Brain microvascular endothelial cell (primary cell): Measurements from ENCODE around the gene SERPINE1.

ENCODE experiments used
- DNase-seq: peaks from one replicate; pipeline ENCODE4 v3.0.0-alpha.2; 2020
- H3K27ac ChIP-seq: fragments of 250-450 bp; sonication (Bioruptor Pico); 2 replicates; pipeline ENCODE4 v1.5.1; 2020; ENCODE audit warnings: mild to moderate bottlenecking, moderate library complexity
- H3K27me3 ChIP-seq: fragments of 250-450 bp; sonication (Bioruptor Pico); replicated peaks from 2 replicates; pipeline ENCODE4 v1.5.1; 2020; ENCODE audit warnings: mild to moderate bottlenecking
- H3K36me3 ChIP-seq: fragments of 250-450 bp; sonication (Bioruptor Pico); replicated peaks from 2 replicates; pipeline ENCODE4 v1.5.1; 2020; ENCODE audit warnings: mild to moderate bottlenecking
- H3K4me3 ChIP-seq: 2 replicates; pipeline ENCODE4 v1.5.1; 2011; ENCODE audit warnings: low read depth, mild to moderate bottlenecking, control low read depth, low read length, moderate library complexity
- in situ Hi-C: cut with HindIII; loops from 2 replicates; pipeline ENCODE4 v1.10.0; 2017; ENCODE audit warnings: low sequenced_read_pairs, low pct_ligation_motif_present
- TF ChIP-seq, protein P1 (sequence below): IDR thresholded peaks from 2 replicates; pipeline ENCODE4 v1.5.1; 2011; ENCODE audit warnings: low read depth, mild to moderate bottlenecking, moderate library complexity, low read length, control low read depth, inconsistent platforms; ENCODE audit errors: missing control alignments

SERPINE1 gene

DNA sequence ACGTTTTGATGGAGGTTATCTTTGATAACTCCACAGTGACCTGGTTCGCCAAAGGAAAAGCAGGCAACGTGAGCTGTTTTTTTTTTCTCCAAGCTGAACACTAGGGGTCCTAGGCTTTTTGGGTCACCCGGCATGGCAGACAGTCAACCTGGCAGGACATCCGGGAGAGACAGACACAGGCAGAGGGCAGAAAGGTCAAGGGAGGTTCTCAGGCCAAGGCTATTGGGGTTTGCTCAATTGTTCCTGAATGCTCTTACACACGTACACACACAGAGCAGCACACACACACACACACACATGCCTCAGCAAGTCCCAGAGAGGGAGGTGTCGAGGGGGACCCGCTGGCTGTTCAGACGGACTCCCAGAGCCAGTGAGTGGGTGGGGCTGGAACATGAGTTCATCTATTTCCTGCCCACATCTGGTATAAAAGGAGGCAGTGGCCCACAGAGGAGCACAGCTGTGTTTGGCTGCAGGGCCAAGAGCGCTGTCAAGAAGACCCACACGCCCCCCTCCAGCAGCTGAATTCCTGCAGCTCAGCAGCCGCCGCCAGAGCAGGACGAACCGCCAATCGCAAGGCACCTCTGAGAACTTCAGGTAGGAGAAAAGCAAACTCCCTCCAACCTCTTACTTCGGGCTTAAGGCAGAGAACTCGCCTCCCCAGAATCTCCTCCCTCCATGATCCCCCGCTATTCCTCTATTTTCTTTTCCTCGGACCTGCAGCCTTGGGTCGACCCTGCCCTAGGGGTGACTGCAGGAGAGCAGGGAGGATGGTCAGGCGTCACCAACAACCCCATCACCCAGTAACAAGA is at the start of gene SERPINE1:
Gene SERPINE1 (plus strand): TSS at position 454 of the 809 bp plus-strand sequence. CDS start 1,290 bp downstream, outside the sequence.
- peak within 1 kb of the TSS; percentile 97 for H3K27ac ChIP-seq

DNA sequence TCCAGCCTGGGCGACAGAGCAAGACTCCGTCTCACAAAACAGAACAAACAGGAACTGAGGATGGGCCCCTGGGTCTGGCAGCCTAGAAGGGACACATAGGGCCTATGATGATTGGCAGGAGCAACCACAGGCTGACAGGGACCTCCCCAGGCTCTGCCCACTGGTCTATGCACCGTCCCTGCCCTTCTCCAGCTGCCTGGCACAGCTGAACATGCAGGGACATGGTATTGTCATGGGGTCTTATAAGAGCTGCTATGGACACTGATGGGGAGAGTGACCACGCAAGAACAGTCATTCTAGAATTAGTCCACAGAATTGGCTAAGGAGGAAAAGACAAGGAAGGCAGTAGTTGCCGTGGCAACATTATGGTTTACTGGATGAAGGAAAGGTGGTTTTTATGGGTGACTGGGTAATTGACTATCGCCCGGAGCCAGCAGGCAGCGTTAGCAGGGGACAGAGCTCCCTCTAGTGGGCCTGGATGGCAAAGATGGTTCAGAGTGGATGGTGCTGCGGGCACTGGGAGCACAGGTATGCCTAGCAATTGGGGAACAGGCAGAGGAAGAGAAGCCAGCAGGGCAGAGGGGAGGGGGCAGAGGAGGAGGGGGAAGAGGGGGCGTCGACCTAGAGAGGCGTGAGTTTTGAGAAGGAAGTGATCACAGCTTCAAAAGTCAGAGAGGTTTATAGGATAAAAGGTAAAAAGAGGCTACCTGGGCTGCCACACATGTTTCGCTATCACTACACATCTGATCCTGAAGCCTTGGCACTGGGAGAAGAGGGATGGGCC is 49.4 kb upstream of the SERPINE1 start:
- Histone ChIP-seq H3K4me3 (no peak overlapping the region), H3K27me3 (no peaks in the 10 kb centered on the region), H3K36me3 (no peaks in the 10 kb centered on the region), H3K27ac (no peak overlapping the region)
- TF ChIP-seq, protein P1, sequence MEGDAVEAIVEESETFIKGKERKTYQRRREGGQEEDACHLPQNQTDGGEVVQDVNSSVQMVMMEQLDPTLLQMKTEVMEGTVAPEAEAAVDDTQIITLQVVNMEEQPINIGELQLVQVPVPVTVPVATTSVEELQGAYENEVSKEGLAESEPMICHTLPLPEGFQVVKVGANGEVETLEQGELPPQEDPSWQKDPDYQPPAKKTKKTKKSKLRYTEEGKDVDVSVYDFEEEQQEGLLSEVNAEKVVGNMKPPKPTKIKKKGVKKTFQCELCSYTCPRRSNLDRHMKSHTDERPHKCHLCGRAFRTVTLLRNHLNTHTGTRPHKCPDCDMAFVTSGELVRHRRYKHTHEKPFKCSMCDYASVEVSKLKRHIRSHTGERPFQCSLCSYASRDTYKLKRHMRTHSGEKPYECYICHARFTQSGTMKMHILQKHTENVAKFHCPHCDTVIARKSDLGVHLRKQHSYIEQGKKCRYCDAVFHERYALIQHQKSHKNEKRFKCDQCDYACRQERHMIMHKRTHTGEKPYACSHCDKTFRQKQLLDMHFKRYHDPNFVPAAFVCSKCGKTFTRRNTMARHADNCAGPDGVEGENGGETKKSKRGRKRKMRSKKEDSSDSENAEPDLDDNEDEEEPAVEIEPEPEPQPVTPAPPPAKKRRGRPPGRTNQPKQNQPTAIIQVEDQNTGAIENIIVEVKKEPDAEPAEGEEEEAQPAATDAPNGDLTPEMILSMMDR, result peak; percentile 98
- in situ Hi-C loops, result no loop called here
- DNase-seq, result peak; percentile 75

More for the DNA sequence above, at the start of gene SERPINE1:
- peak; percentile 100 for DNase-seq
- TF ChIP-seq, protein P1, result peak; percentile 54
- Histone ChIP-seq H3K36me3 (peaks cover 45% of the 10 kb centered on the region), H3K4me3 (peak within 1 kb of the TSS; percentile 90), H3K27me3 (no peaks in the 10 kb centered on the region)
- in situ Hi-C loops, result no loop called here

DNA sequence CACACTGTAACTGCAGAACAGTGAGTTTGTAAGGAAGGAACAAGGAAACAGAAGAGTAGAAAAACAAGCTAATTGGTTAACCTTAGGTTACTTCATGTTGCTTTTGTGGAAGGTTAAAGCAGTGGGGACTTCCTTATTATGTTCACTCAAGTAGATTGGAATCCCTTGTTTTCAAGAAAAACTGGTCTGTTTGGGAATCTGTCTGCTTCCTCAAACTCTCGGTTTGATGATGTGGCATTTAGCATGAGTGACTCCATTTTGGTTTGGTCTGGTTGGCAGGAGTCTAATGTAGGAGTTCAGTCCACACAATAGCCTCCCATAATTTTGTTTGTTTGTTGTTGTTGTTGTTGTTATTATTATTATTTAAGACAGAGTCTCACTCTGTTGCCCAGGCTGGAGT is 45.5 kb upstream of the SERPINE1 start:
- in situ Hi-C loops, result no loop called here
- H3K4me3 ChIP-seq, result no peak overlapping the region
- no peaks in the 10 kb centered on the region for H3K27me3 ChIP-seq
- no peaks in the 10 kb centered on the region for H3K36me3 ChIP-seq
- no peak for DNase-seq
- H3K27ac ChIP-seq, result no peak overlapping the region
- TF ChIP-seq, protein P1, result no peak

DNA sequence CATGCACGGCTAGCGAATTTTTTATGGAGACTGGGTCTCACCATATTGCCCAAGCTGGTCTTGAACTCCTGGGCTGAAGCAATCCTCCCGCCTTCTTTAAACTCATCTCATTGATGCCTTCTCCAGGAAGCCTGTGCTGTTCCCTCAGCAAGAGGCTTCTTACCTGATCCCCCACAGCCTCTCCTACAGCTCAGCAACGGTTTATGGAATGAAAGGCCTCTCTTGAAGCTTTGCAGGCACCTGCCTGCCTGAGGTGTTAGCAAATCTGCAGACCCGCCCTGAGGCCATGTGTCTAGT is 42.1 kb upstream of the SERPINE1 start:
- TF ChIP-seq, protein P1, result no peak
- Histone ChIP-seq H3K4me3 (peak overlapping the region; percentile 79), H3K36me3 (peaks cover 21% of the 10 kb centered on the region), H3K27me3 (no peaks in the 10 kb centered on the region), H3K27ac (peak overlapping the region; percentile 91)
- no peak for DNase-seq
- in situ Hi-C loops, result no loop called here

DNA sequence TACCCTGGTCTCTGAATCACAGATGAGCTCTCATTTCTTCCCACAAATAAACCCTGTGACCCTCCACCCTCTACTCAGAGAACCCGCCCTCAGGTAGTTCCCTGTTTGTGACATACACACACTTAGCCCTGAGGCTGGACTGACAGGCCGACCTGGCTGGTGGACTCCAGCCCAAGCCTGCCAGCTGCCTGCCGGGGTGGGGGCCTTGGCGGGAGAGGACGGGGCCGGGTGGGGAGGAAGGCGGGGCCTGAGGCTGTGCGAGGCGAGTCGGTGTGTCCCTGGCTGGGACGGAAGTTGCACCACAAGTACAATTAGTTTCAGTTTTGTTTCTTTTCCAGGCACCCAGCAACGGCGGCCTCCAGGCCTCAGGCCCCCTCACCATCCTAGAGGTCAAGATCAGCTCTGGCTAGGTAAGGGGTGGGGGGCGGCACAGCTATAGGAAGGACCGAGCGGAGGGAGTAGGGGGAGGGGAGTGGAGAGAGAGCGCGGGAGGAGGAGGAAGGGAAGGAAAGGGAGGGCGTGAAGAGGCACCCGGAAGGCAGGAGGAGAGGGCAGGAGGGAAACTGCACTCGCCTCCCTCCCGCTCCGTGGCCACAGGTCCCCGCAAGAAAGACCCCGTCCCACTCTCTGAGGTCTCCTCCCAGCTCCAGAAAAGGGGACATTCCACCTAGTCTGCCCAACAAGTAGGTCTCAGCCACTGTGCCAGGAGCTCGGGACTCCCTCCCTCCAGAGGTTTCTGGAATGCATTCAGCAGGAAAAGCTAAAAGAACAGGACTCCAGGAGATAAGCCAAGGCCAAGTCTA is 41.5 kb upstream of the SERPINE1 start, which contains the start of gene TRIM56:
Gene TRIM56 (plus strand): TSS at position 320 of the 803 bp plus-strand sequence. CDS start 1,832 bp downstream, outside the sequence.
- TF ChIP-seq, protein P1, result no peak
- H3K27me3 ChIP-seq, result no peaks in the 10 kb centered on the region
- peak within 1 kb of the TSS; percentile 91 for H3K27ac ChIP-seq
- in situ Hi-C loops, result no loop called here
- H3K4me3 ChIP-seq, result peak within 1 kb of the TSS; percentile 79
- peaks cover 21% of the 10 kb centered on the region for H3K36me3 ChIP-seq
- DNase-seq, result peak; percentile 75
